Measurements from ENCODE around the gene BRI3. TPM values are rescaled to one million over a fixed set of nuclear protein-coding genes. Genes with fewer than 3 reads are reported as not detected.

The BRI3 gene
- total RNA-seq, 2 experiments from 2014 or later: 68.0 to 76.5 TPM

- Mint-ChIP-seq H3K27ac (no peak overlapping the region), H3K9me3 (no peaks in the 10 kb centered on the region), H3K27me3 (no peaks in the 10 kb centered on the region), H3K36me3 (ENCODE audit: low read depth) (no peaks in the 10 kb centered on the region), H3K4me3 (no peak overlapping the region), H3K4me1 (ENCODE audit: low read depth) (no peaks in the 10 kb centered on the region)
- Histone ChIP-seq H3K4me1 (ENCODE audit: insufficient read depth, low read length) (no peaks in the 10 kb centered on the region), H3K4me3 (ENCODE audit: low read length) (no peak overlapping the region), H3K9me3 (ENCODE audit: control insufficient read depth in 1 of 2, insufficient read depth in 1 of 2, low read length in 2 of 2) (no peaks in the 10 kb centered on the region), H3K27ac (ENCODE audit: low read depth in 1 of 2, low read length in 2 of 2) (no peak overlapping the region), H3K27me3 (ENCODE audit: control insufficient read depth in 1 of 2, insufficient read depth in 2 of 2, low read length in 2 of 2) (no peaks in the 10 kb centered on the region), H3K36me3 (ENCODE audit: insufficient read depth, low read length) (no peaks in the 10 kb centered on the region)
- TF ChIP-seq CTCF (IDR thresholded peaks at IDR 0.05): no peak
- POLR2A ChIA-PET: no interaction called here
- DNase-seq: no peak
- ATAC-seq (ENCODE audit: poor library complexity): no peak
- CTCF ChIA-PET: no interaction called here
- intact Hi-C loops (cut with DNase I, micrococcal nuclease): no loop called here
These were observed 48.4 kb downstream of the BRI3 start for GRCh38 chr7:98329791-98330373.

- no peaks in the 10 kb centered on the region for H3K27me3 Mint-ChIP-seq
- no peak overlapping the region for H3K4me3 ChIP-seq (ENCODE audit: low read length)
- no peak overlapping the region for H3K4me3 Mint-ChIP-seq
- intact Hi-C loops (cut with DNase I, micrococcal nuclease): no loop called here
- no peak for DNase-seq
- H3K27ac ChIP-seq (ENCODE audit: low read depth in 1 of 2, low read length in 2 of 2): no peak overlapping the region
- no peaks in the 10 kb centered on the region for H3K36me3 Mint-ChIP-seq (ENCODE audit: low read depth)
- no peak for TF ChIP-seq CTCF (IDR thresholded peaks at IDR 0.05)
- H3K4me1 ChIP-seq (ENCODE audit: insufficient read depth, low read length): no peaks in the 10 kb centered on the region
- POLR2A ChIA-PET: no interaction called here
- no peaks in the 10 kb centered on the region for H3K9me3 ChIP-seq (ENCODE audit: control insufficient read depth in 1 of 2, insufficient read depth in 1 of 2, low read length in 2 of 2)
- no peaks in the 10 kb centered on the region for H3K4me1 Mint-ChIP-seq (ENCODE audit: low read depth)
- CTCF ChIA-PET: no interaction called here
- H3K27ac Mint-ChIP-seq: no peak overlapping the region
- no peaks in the 10 kb centered on the region for H3K36me3 ChIP-seq (ENCODE audit: insufficient read depth, low read length)
- no peaks in the 10 kb centered on the region for H3K9me3 Mint-ChIP-seq
- no peaks in the 10 kb centered on the region for H3K27me3 ChIP-seq (ENCODE audit: control insufficient read depth in 1 of 2, insufficient read depth in 2 of 2, low read length in 2 of 2)
- no peak for ATAC-seq (ENCODE audit: poor library complexity)
These were observed 49.5 kb downstream of the BRI3 start for GRCh38 chr7:98330926-98331529.

GRCh38 chr7:98334081-98334480 lies 52.6 kb downstream of the BRI3 start:
- Mint-ChIP-seq H3K27ac (no peak overlapping the region), H3K27me3 (no peaks in the 10 kb centered on the region), H3K4me1 (ENCODE audit: low read depth) (no peaks in the 10 kb centered on the region), H3K9me3 (peaks cover 1% of the 10 kb centered on the region), H3K4me3 (no peak overlapping the region), H3K36me3 (ENCODE audit: low read depth) (no peaks in the 10 kb centered on the region)
- no peak for TF ChIP-seq CTCF (IDR thresholded peaks at IDR 0.05)
- no peaks in the 10 kb centered on the region for H3K36me3 ChIP-seq (ENCODE audit: insufficient read depth, low read length)
- no peak for DNase-seq
- no peak for ATAC-seq (ENCODE audit: poor library complexity)
- H3K27me3 ChIP-seq (ENCODE audit: control insufficient read depth in 1 of 2, insufficient read depth in 2 of 2, low read length in 2 of 2): no peaks in the 10 kb centered on the region
- no peak overlapping the region for H3K27ac ChIP-seq (ENCODE audit: low read depth in 1 of 2, low read length in 2 of 2)
- ChIA-PET POLR2A (no interaction called here), CTCF (no interaction called here)
- no peaks in the 10 kb centered on the region for H3K4me1 ChIP-seq (ENCODE audit: insufficient read depth, low read length)
- H3K9me3 ChIP-seq (ENCODE audit: control insufficient read depth in 1 of 2, insufficient read depth in 1 of 2, low read length in 2 of 2): peaks cover 0 to 4% of the 10 kb centered on the region in 2 experiments
- intact Hi-C loops (cut with DNase I, micrococcal nuclease): no loop called here
- H3K4me3 ChIP-seq (ENCODE audit: low read length): no peak overlapping the region
